Esophagus muscularis mucosa (tissue), 3 donors: Measurements from ENCODE around the gene UBE2I.

ENCODE experiments used
- CTCF ChIP-seq, 3 experiments: fragments of 200-600 bp in 2 of 3; fragments of 450-650 bp in 1 of 3; sonication (generic) in 2 of 3; IDR thresholded peaks; one replicate each; pipeline ENCODE4 v1.5.1; 2017 to 2019; ENCODE audit warnings: antibody characterized with exemption in 3 of 3, mild to moderate bottlenecking in 2 of 3, moderate library complexity in 1 of 3
- POLR2A ChIP-seq: fragments of 450-650 bp; IDR thresholded peaks from one replicate; pipeline ENCODE4 v1.6.1; 2017; ENCODE audit warnings: antibody characterized with exemption, moderate library complexity, mild to moderate bottlenecking, low read depth

- TF ChIP-seq CTCF (IDR thresholded peaks at IDR 0.05) (no peak), POLR2A (no peak)
Measured at GRCh38 chr16:1349951-1350350, 40.5 kb downstream of the UBE2I start.
